HFF-Myc (cell line): ENCODE measurements around the gene MRPL12.

Experiments used
- DNase-seq: peaks from one replicate; pipeline ENCODE4 v3.0.0-alpha.2; 2011; ENCODE audit warnings: low read depth; ENCODE audit errors: extremely low read depth
- H3K4me3 ChIP-seq: replicated peaks from 2 replicates; pipeline ENCODE4 v1.5.1; 2011; ENCODE audit warnings: low read depth, mild to moderate bottlenecking, control low read depth, low read length
- TF ChIP-seq, protein P1 (sequence below): IDR thresholded peaks from 2 replicates; pipeline ENCODE4 v1.5.1; 2012; ENCODE audit warnings: mild to moderate bottlenecking, low read depth, low read length, control low read depth; ENCODE audit errors: missing control alignments

Gene MRPL12

DNA sequence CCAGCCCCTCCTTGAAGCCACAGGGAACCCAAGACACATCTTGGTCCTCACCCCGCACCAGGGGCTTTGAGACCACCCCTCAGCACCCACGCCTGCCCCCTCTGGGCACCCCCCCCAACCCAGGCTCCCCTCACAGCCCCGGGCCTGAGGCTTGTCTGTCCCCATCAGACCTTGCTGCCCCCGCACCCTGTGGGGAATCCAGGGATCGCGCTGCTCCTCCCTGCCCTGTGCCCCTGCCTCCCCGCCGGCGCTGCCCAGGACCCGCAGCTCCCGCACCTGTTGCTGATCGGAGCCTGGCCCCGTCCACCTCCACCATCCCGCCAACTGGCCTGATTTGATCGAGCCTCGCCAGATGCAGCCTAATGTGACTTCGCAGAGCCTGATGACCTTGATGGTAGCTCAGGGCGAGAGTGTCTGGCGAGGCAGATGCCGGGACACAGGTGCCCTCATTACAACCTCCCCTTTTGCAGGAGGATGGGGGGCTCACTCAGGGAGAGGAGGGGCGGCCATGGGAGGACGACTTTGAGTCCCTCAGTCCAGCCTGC, 38.0 kb downstream of the MRPL12 start:
- TF ChIP-seq, protein P1, sequence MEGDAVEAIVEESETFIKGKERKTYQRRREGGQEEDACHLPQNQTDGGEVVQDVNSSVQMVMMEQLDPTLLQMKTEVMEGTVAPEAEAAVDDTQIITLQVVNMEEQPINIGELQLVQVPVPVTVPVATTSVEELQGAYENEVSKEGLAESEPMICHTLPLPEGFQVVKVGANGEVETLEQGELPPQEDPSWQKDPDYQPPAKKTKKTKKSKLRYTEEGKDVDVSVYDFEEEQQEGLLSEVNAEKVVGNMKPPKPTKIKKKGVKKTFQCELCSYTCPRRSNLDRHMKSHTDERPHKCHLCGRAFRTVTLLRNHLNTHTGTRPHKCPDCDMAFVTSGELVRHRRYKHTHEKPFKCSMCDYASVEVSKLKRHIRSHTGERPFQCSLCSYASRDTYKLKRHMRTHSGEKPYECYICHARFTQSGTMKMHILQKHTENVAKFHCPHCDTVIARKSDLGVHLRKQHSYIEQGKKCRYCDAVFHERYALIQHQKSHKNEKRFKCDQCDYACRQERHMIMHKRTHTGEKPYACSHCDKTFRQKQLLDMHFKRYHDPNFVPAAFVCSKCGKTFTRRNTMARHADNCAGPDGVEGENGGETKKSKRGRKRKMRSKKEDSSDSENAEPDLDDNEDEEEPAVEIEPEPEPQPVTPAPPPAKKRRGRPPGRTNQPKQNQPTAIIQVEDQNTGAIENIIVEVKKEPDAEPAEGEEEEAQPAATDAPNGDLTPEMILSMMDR, result no peak
- H3K4me3 ChIP-seq, result no peak overlapping the region
- DNase-seq, result no peak

DNA sequence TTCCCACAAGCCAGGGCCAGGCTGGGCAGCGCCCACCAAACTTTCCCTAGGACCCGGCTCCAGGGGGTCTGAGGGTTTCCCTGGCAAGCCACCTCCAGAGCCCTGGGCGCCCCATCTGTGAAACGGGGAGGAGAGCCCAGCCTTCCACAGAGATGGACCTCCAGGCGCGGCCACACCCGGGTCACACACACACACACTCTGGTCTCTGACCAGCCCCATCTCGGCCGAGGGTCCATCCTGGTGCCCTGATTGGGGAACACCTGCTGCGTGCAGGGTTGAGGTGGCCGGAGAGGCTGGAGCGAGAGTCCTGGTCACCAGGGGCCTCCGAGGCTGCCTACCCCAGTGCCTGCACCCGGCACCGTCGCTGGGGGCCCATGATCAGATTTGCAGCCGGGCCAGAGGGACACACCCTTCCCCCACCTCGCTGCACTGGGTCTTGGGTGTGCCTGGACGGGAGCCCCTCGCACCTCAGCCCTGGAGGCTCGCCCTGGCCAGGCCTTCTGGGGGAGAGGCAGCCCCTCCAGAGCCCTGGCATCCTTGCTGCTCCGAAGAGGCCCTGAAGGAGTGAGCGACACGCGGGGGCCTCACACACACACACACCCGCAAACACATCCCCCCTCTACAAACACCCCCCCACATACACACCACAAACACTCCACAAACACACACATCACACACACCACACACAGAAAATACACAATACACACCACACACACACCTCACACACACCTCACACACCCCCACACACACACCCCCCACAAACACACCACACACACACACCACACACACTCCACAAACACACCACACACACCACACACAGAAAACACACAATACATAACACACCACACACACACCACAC, 38.7 kb downstream of the MRPL12 start:
- no peak for DNase-seq
- TF ChIP-seq, protein P1, result no peak

More for the DNA sequence above, 38.7 kb downstream of the MRPL12 start:
- no peak overlapping the region for H3K4me3 ChIP-seq
